Measurements from ENCODE around the gene TEC.

The TEC gene

DNA sequence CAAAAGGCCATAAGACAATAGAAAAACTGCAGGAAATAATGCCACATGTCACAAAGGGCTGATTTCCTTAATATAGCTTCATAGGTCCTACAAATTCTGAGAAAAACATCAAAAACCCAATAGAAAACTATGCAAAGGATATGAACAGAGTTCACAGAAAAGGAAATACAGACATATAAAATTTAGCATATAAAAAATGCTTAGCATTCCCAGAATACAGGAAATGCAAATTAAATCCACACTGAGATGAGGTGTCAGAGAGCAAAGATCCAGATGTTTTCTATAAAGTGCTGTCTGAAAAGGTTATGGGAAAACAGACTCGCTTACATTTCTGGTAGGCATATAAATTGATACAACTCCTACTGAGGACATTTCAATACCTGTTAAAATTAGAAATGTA, 169.4 kb downstream of the TEC start:
- Histone ChIP-seq H3K27me3 (no peaks in the 10 kb centered on the region), H3K27ac (no peak overlapping the region), H3K4me1 (no peaks in the 10 kb centered on the region), H3K4me3 (no peak overlapping the region), H3K9me3 (no peaks in the 10 kb centered on the region), H3K36me3 (no peaks in the 10 kb centered on the region)
- TF ChIP-seq, protein P1, sequence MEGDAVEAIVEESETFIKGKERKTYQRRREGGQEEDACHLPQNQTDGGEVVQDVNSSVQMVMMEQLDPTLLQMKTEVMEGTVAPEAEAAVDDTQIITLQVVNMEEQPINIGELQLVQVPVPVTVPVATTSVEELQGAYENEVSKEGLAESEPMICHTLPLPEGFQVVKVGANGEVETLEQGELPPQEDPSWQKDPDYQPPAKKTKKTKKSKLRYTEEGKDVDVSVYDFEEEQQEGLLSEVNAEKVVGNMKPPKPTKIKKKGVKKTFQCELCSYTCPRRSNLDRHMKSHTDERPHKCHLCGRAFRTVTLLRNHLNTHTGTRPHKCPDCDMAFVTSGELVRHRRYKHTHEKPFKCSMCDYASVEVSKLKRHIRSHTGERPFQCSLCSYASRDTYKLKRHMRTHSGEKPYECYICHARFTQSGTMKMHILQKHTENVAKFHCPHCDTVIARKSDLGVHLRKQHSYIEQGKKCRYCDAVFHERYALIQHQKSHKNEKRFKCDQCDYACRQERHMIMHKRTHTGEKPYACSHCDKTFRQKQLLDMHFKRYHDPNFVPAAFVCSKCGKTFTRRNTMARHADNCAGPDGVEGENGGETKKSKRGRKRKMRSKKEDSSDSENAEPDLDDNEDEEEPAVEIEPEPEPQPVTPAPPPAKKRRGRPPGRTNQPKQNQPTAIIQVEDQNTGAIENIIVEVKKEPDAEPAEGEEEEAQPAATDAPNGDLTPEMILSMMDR (IDR thresholded peaks at IDR 0.05), result no peak
- intact Hi-C loops (cut with DNase I; ENCODE audit: low total_unique reads), result no loop called here
- no peak for DNase-seq

DNA sequence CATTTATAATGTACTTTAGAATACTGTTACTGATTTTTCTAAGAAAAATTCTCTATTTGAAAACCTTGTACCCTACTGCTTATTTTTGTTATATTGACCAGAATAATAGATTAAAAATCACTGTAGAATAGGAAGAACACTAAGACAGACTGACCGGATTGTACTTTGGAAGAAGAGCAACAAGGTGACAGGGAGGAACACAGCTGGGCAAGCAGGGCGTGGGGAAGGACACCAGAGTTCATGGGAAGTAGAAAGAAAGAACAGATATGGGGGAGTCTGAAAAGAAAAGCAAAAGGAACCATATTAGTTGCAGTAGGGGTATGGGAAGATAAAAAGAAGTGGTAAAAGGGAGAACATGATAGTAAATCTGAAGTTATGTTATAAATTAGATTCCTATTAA, 174.2 kb downstream of the TEC start:
- Histone ChIP-seq H3K4me3 (no peak overlapping the region), H3K27ac (no peak overlapping the region), H3K4me1 (no peaks in the 10 kb centered on the region), H3K9me3 (no peaks in the 10 kb centered on the region), H3K27me3 (no peaks in the 10 kb centered on the region), H3K36me3 (no peaks in the 10 kb centered on the region)
- intact Hi-C loops (cut with DNase I; ENCODE audit: low total_unique reads), result no loop called here
- DNase-seq, result no peak
- TF ChIP-seq, protein P1 (IDR thresholded peaks at IDR 0.05), result no peak

DNA sequence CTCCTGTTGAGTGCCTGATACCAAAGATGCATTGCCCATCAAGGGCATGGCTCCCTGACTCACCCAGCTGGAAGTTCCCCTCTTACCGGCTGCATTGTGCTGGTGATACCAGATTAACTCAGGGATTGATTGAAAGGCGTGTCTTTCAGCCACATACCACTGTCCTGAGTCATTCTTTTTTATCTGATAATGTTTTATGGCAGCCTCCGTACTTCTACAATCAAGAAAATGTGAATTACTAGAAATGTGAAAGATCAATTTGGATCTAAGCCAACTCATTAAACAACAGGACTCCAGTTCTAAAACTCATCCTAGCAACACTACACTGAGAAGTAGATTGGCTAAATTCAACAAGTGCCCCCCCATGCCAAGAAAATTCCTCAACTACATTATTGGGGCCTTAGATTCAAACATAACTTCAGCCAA, 175.6 kb downstream of the TEC start:
- H3K9me3 ChIP-seq, result no peaks in the 10 kb centered on the region
- H3K4me1 ChIP-seq, result no peaks in the 10 kb centered on the region
- H3K27me3 ChIP-seq, result no peaks in the 10 kb centered on the region
- intact Hi-C loops (cut with DNase I; ENCODE audit: low total_unique reads), result no loop called here
- TF ChIP-seq, protein P1 (IDR thresholded peaks at IDR 0.05), result no peak
- H3K36me3 ChIP-seq, result no peaks in the 10 kb centered on the region
- H3K27ac ChIP-seq, result no peak overlapping the region
- H3K4me3 ChIP-seq, result no peak overlapping the region
- no peak for DNase-seq

DNA sequence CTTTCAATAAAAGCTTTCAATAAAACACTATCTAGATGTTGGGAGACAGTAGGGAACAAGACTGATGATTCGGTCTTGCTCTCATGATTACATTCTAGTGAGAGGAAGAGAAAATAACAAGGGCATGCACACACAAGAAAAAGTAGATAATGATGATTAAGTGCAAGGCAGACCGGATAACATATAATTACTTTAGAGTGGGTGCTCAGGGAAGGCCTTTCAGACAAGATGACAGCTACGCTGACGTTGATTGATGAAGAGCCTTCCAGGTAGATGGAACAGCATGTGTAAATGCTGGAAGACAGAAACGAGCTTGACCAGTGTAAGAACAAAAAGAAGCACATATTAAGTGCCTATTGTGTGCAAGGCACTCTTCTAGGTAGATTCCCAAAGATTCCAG, 179.0 kb downstream of the TEC start:
- TF ChIP-seq, protein P1 (IDR thresholded peaks at IDR 0.05), result no peak
- H3K4me1 ChIP-seq, result no peaks in the 10 kb centered on the region
- intact Hi-C loops (cut with DNase I; ENCODE audit: low total_unique reads), result no loop called here
- no peaks in the 10 kb centered on the region for H3K9me3 ChIP-seq
- DNase-seq, result no peak
- H3K27ac ChIP-seq, result no peak overlapping the region
- no peaks in the 10 kb centered on the region for H3K36me3 ChIP-seq
- H3K4me3 ChIP-seq, result no peak overlapping the region
- no peaks in the 10 kb centered on the region for H3K27me3 ChIP-seq

DNA sequence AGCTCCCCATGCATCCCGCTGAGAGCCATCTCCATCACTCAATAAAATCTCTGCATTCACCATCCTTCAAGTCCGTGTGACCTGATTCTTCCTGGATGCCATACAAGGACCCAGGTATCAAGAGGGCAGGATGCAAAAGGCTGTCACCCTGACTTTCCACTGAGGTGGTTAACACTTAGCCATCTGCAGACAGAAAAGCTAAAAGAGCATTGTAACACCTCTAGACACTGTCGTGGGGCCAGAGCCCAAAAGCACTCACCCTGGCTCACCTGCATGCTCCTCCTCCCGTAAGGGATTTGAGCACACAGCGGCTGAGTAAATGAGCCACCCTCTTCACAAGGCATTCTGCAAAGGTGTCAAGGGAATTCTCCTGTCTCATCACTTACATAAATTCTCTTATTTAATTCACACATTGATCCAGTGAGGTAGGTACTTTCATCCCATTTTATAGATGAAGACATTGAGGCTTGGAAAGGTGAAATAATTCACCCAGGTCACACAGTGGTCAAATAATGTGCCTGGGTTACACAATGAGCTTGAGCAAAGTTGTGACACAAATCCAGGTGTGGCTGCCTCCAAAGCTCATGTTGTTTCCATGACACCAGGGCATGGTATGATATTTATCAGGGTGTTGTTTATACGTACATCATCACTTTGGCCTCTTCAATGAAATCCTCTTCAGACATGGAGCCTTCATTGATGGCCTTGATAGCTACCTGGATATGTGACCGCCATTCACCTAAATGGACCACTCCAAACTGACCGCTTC, 183.6 kb downstream of the TEC start:
- DNase-seq, result no peak
- intact Hi-C loops (cut with DNase I; ENCODE audit: low total_unique reads), result loop anchor here (5.0 to 10.0 kb wide), 2 partner anchors 84 to 161 kb away; no protein-coding TSS in a partner anchor
- no peaks in the 10 kb centered on the region for H3K36me3 ChIP-seq

More for the DNA sequence above, 183.6 kb downstream of the TEC start:
- Histone ChIP-seq H3K4me1 (no peaks in the 10 kb centered on the region), H3K9me3 (no peaks in the 10 kb centered on the region), H3K27ac (no peak overlapping the region), H3K27me3 (no peaks in the 10 kb centered on the region), H3K4me3 (no peak overlapping the region)
- TF ChIP-seq, protein P1 (IDR thresholded peaks at IDR 0.05), result no peak
